CD14-positive monocyte (primary cell): ENCODE data around the gene SLIT2. TPM values are rescaled to one million over a fixed set of nuclear protein-coding genes. Genes with fewer than 3 reads are reported as not detected.

Source experiments
- DNase-seq, 3 donors: peaks; one replicate each; pipeline ENCODE4 v3.0.0-alpha.2; 2011 to 2022
- H2AFZ ChIP-seq: 2 replicates; pipeline ENCODE4 v1.6.0; 2012; ENCODE audit warnings: mild to moderate bottlenecking, low read depth, low read length, inconsistent platforms; ENCODE audit not compliant: insufficient read depth, poor library complexity, severe bottlenecking
- H3K27ac ChIP-seq, 2 donors: 1 replicate in 1 of 2; 2 replicates in 1 of 2; pipeline ENCODE4 v1.5.1; 2012 to 2013; ENCODE audit warnings: low read length in 2 of 2, control low read depth in 1 of 2, inconsistent platforms in 1 of 2, low read depth in 1 of 2, mild to moderate bottlenecking in 1 of 2
- H3K27me3 ChIP-seq, 2 donors: one replicate each; pipeline versions ENCODE4 v1.6.0 to v1.6.1; 2011 to 2013; ENCODE audit warnings: low read length in 2 of 2; ENCODE audit not compliant: control insufficient read depth in 2 of 2, insufficient read depth in 2 of 2
- H3K36me3 ChIP-seq, 2 donors: replicated peaks in 1 of 2; 1 replicate in 1 of 2; 2 replicates in 1 of 2; pipeline versions ENCODE4 v1.5.1 to v1.6.1; 2012 to 2013; ENCODE audit warnings: low read length in 2 of 2, control low read depth in 1 of 2, inconsistent platforms in 1 of 2, mild to moderate bottlenecking in 1 of 2; ENCODE audit not compliant: insufficient read depth in 2 of 2, control insufficient read depth in 1 of 2
- H3K4me1 ChIP-seq, 2 donors: 1 replicate in 1 of 2; 2 replicates in 1 of 2; pipeline versions ENCODE4 v1.5.1 to v1.6.1; 2012 to 2013; ENCODE audit warnings: low read length in 2 of 2, control low read depth in 1 of 2, inconsistent platforms in 1 of 2, mild to moderate bottlenecking in 1 of 2, moderate library complexity in 1 of 2; ENCODE audit not compliant: insufficient read depth in 2 of 2, control insufficient read depth in 1 of 2
- H3K4me2 ChIP-seq: replicated peaks from 2 replicates; pipeline ENCODE3; 2012; ENCODE audit warnings: low read length, moderate library complexity, mild to moderate bottlenecking; ENCODE audit not compliant: poor library complexity, severe bottlenecking; ENCODE audit errors: extremely low read depth
- H3K4me3 ChIP-seq, 3 experiments: fragments of 200-600 bp in 1 of 3; sonication (generic) in 1 of 3; replicated peaks in 1 of 3; 1 replicate in 2 of 3; 2 replicates in 1 of 3; pipeline ENCODE4 v1.5.1; 2011 to 2013; ENCODE audit warnings: low read length in 3 of 3, mild to moderate bottlenecking in 3 of 3, control low read depth in 2 of 3, low read depth in 2 of 3, inconsistent platforms in 1 of 3, moderate library complexity in 1 of 3
- H3K79me2 ChIP-seq: 2 replicates; pipeline ENCODE4 v1.6.0; 2012; ENCODE audit warnings: mild to moderate bottlenecking, control low read depth, inconsistent platforms, low read length, moderate library complexity; ENCODE audit not compliant: insufficient read depth
- H3K9ac ChIP-seq: 2 replicates; pipeline ENCODE4 v1.6.0; 2017; ENCODE audit warnings: low read length, mild to moderate bottlenecking; ENCODE audit not compliant: insufficient read depth, poor library complexity, severe bottlenecking
- H3K9me3 ChIP-seq, 2 donors: replicated peaks in 1 of 2; 1 replicate in 1 of 2; 2 replicates in 1 of 2; pipeline versions ENCODE4 v1.5.1 to v1.6.1; 2012 to 2013; ENCODE audit warnings: low read length in 2 of 2, control low read depth in 1 of 2; ENCODE audit not compliant: control insufficient read depth in 1 of 2, insufficient read depth in 1 of 2
- H4K20me1 ChIP-seq: 2 replicates; pipeline ENCODE4 v1.6.0; 2012; ENCODE audit warnings: mild to moderate bottlenecking, low read length, control low read depth, moderate library complexity; ENCODE audit not compliant: insufficient read depth
- H3K27ac Mint-ChIP-seq, 7 donors: one replicate each; pipeline ENCODE4 v1.8.0; 2020; ENCODE audit warnings: mild to moderate bottlenecking in 7 of 7, mixed read lengths in 7 of 7, moderate library complexity in 6 of 7, inconsistent platforms in 2 of 7
- H3K27me3 Mint-ChIP-seq, 3 donors: one replicate each; pipeline ENCODE4 v1.8.0; 2021 to 2022; ENCODE audit warnings: low read depth in 3 of 3, mild to moderate bottlenecking in 3 of 3, mixed read lengths in 3 of 3, moderate library complexity in 3 of 3, inconsistent platforms in 1 of 3
- H3K36me3 Mint-ChIP-seq, 2 donors: one replicate each; pipeline ENCODE4 v1.8.0; 2020; ENCODE audit warnings: mixed read lengths in 2 of 2, inconsistent platforms in 1 of 2, mild to moderate bottlenecking in 1 of 2
- H3K4me1 Mint-ChIP-seq: one replicate; pipeline ENCODE4 v1.8.0; 2020; ENCODE audit warnings: mild to moderate bottlenecking, mixed read lengths
- H3K4me3 Mint-ChIP-seq, 2 donors: one replicate each; pipeline ENCODE4 v1.8.0; 2020; ENCODE audit warnings: mild to moderate bottlenecking in 2 of 2, mixed read lengths in 2 of 2, moderate library complexity in 1 of 2
- H3K9me3 Mint-ChIP-seq, 7 donors: one replicate each; pipeline ENCODE4 v1.8.0; 2020 to 2022; ENCODE audit warnings: mixed read lengths in 7 of 7, mild to moderate bottlenecking in 6 of 7, moderate library complexity in 6 of 7, inconsistent platforms in 2 of 7
- CTCF ChIP-seq: fragments of 200-600 bp; IDR thresholded peaks from one replicate; pipeline ENCODE4 v1.8.0; 2022; ENCODE audit warnings: antibody characterized with exemption, mild to moderate bottlenecking
- WGBS: methylation state at CpG from one replicate; pipeline ENCODE4 v1.1.5; 2013; ENCODE audit warnings: missing lambda C conversion rate; ENCODE audit not compliant: insufficient coverage; 5-methylcytosine and 5-hydroxymethylcytosine counted together
- intact Hi-C, 2 donors: fragments of 100-400 bp; cut with micrococcal nuclease; formaldehyde crosslinking; loops; one replicate each; pipeline versions ENCODE4 v1.15.0 to v1.15.1; 2023
- polyA plus RNA-seq, 3 donors: library from polyadenylated mRNA; depleted of rRNA in 1 of 3; unstranded in 2 of 3; stranded (reverse) in 1 of 3; fragments of 300-500 nt in 2 of 3; fragments of >200 nt in 1 of 3; fragmentation: Illumina TruSeq in 2 of 3; gene quantifications; 1 replicate in 2 of 3; 2 replicates in 1 of 3; pipeline ENCODE4 v1.2.3, GENCODE V29; 2012 to 2021

The SLIT2 gene
- polyA plus RNA-seq, 3 donors: 0.08 TPM; not detected in 2

GRCh38 chr4:20299515-20299914 lies 47.8 kb downstream of the SLIT2 start:
- H3K27ac Mint-ChIP-seq: no peak overlapping the region
- DNase-seq: no peak
- no peak overlapping the region for H3K4me3 Mint-ChIP-seq
- no peak for TF ChIP-seq CTCF
- Histone ChIP-seq H3K79me2 (no peaks in the 10 kb centered on the region), H3K36me3 (no peaks in the 10 kb centered on the region), H3K27ac (no peak overlapping the region), H4K20me1 (no peaks in the 10 kb centered on the region), H3K9me3 (no peaks in the 10 kb centered on the region), H3K4me1 (no peaks in the 10 kb centered on the region), H3K4me3 (no peak overlapping the region), H2AFZ (no peak overlapping the region), H3K4me2 (no peak overlapping the region), H3K9ac (no peak overlapping the region), H3K27me3 (no peaks in the 10 kb centered on the region)
- no peaks in the 10 kb centered on the region for H3K4me1 Mint-ChIP-seq
- intact Hi-C loops: no loop called here
- no CpG with 5 or more reads among the region's 3 CpGs for whole genome bisulfite sequencing
- no peaks in the 10 kb centered on the region for H3K9me3 Mint-ChIP-seq
- H3K27me3 Mint-ChIP-seq: peaks cover 0 to 2% (median 0%) of the 10 kb centered on the region in 3 donors
- no peaks in the 10 kb centered on the region for H3K36me3 Mint-ChIP-seq

- DNase-seq: no peak
- no peak overlapping the region for H3K27ac Mint-ChIP-seq
- H3K4me3 Mint-ChIP-seq: no peak overlapping the region
- no peaks in the 10 kb centered on the region for H3K4me1 ChIP-seq
- H3K9ac ChIP-seq: no peak overlapping the region
- no peak for TF ChIP-seq CTCF
- H4K20me1 ChIP-seq: no peaks in the 10 kb centered on the region
- H3K27ac ChIP-seq: no peak overlapping the region
- intact Hi-C loops: no loop called here
- 88% methylated on average over 1 of the region's 2 CpGs for WGBS
- no peaks in the 10 kb centered on the region for H3K79me2 ChIP-seq
- H3K36me3 ChIP-seq: no peaks in the 10 kb centered on the region
- H3K27me3 Mint-ChIP-seq: peaks cover 0 to 2% (median 0%) of the 10 kb centered on the region in 3 donors
- no peak overlapping the region for H2AFZ ChIP-seq
- H3K9me3 ChIP-seq: no peaks in the 10 kb centered on the region
- H3K4me2 ChIP-seq: no peak overlapping the region
- H3K27me3 ChIP-seq: no peaks in the 10 kb centered on the region
- H3K36me3 Mint-ChIP-seq: no peaks in the 10 kb centered on the region
- no peaks in the 10 kb centered on the region for H3K4me1 Mint-ChIP-seq
- no peak overlapping the region for H3K4me3 ChIP-seq
- no peaks in the 10 kb centered on the region for H3K9me3 Mint-ChIP-seq
These were observed 49.5 kb downstream of the SLIT2 start for GRCh38 chr4:20301161-20301560.
